Endothelial cell of umbilical vein (primary cell): ENCODE measurements around the gene TMEFF2. TPM values are rescaled to one million over a fixed set of nuclear protein-coding genes. Genes with fewer than 3 reads are reported as not detected.

Source experiments
- BruUV-seq: library from RNA; stranded (reverse); fragments of 400-500 nt; replicated peaks from 2 replicates; lab custom pipeline; 2021; lab: Mats Ljungman, UMichigan
- CTCF ChIA-PET: fragments of 300-600, 350-600 bp; sonication (Branson Sonifier 250); formaldehyde crosslinking; loops from one replicate; lab custom pipeline; 2021; ENCODE audit warnings: antibody characterized with exemption, inconsistent platforms; lab: Charles Lee
- POLR2A ChIA-PET: fragments of 300-600, 350-600 bp; sonication (Branson Sonifier 250); formaldehyde crosslinking; loops from one replicate; lab custom pipeline; 2021; ENCODE audit warnings: antibody characterized with exemption, inconsistent platforms; lab: Charles Lee
- DNase-seq: peaks from one replicate; pipeline ENCODE4 v3.0.0-alpha.2; 2011; ENCODE audit warnings: low read depth, low spot score
- FAIRE-seq: peaks from 2 replicates; lab custom pipeline; 2011; peaks lifted over from hg19 to GRCh38; lab: Jason Lieb, UNC
- H2AFZ ChIP-seq: 2 replicates; pipeline ENCODE4 v1.6.0; 2012; ENCODE audit warnings: low read depth, low read length, control low read depth, inconsistent platforms
- H3K27ac ChIP-seq: 2 replicates; pipeline ENCODE4 v1.5.1; 2011; ENCODE audit warnings: low read depth, mild to moderate bottlenecking, control low read depth, low read length, moderate library complexity; ENCODE audit not compliant: insufficient read depth
- H3K27me3 ChIP-seq, 2 experiments: 2 replicates each; pipeline versions ENCODE4 v1.6.0 to v1.6.1; 2011; ENCODE audit warnings: low read length in 2 of 2, mixed read lengths in 1 of 2; ENCODE audit not compliant: control insufficient read depth in 2 of 2, insufficient read depth in 2 of 2
- H3K36me3 ChIP-seq, 2 experiments: 2 replicates in 1 of 2; 3 replicates in 1 of 2; pipeline ENCODE4 v1.5.1; 2011; ENCODE audit warnings: low read length in 2 of 2, mild to moderate bottlenecking in 1 of 2, moderate library complexity in 1 of 2; ENCODE audit not compliant: control insufficient read depth in 2 of 2, insufficient read depth in 2 of 2; ENCODE audit errors: extremely low read depth in 1 of 2
- H3K4me1 ChIP-seq: 3 replicates; pipeline ENCODE4 v1.5.1; 2011; ENCODE audit warnings: mild to moderate bottlenecking, low read length; ENCODE audit not compliant: control insufficient read depth, insufficient read depth; ENCODE audit errors: extremely low read depth
- H3K4me2 ChIP-seq: 2 replicates; pipeline ENCODE4 v1.6.1; 2011; ENCODE audit warnings: low read length, control low read depth, mixed read lengths; ENCODE audit not compliant: insufficient read depth
- H3K4me3 ChIP-seq, 3 experiments: fragments of 200-600 bp in 1 of 3; sonication (generic), shearing (Covaris generic) in 1 of 3; replicated peaks in 1 of 3; 2 replicates each; pipeline ENCODE4 v1.5.1; 2011 to 2016; ENCODE audit warnings: control low read depth in 3 of 3, low read length in 3 of 3, mild to moderate bottlenecking in 2 of 3, inconsistent platforms in 1 of 3, low read depth in 1 of 3, moderate library complexity in 1 of 3; ENCODE audit not compliant: insufficient read depth in 1 of 3
- H3K79me2 ChIP-seq: 2 replicates; pipeline ENCODE4 v1.6.0; 2012; ENCODE audit warnings: low read length, inconsistent platforms; ENCODE audit not compliant: control insufficient read depth, insufficient read depth
- H3K9ac ChIP-seq: replicated peaks from 2 replicates; pipeline ENCODE3; 2011; ENCODE audit warnings: low read length, control low read depth; ENCODE audit not compliant: insufficient read depth; ENCODE audit errors: extremely low read depth
- H3K9me1 ChIP-seq: replicated peaks from 3 replicates; pipeline ENCODE4 v1.6.0; 2011; ENCODE audit warnings: mild to moderate bottlenecking, low read length; ENCODE audit not compliant: control insufficient read depth, insufficient read depth; ENCODE audit errors: extremely low read depth
- H3K9me3 ChIP-seq: replicated peaks from 2 replicates; pipeline ENCODE4 v1.5.1; 2012; ENCODE audit warnings: low read length, inconsistent platforms; ENCODE audit not compliant: control insufficient read depth, insufficient read depth
- H4K20me1 ChIP-seq: replicated peaks from 2 replicates; pipeline ENCODE3; 2011; ENCODE audit warnings: mild to moderate bottlenecking, low read length; ENCODE audit not compliant: control insufficient read depth, insufficient read depth; ENCODE audit errors: extremely low read depth
- GATA2 ChIP-seq: IDR thresholded peaks from 2 replicates; pipeline ENCODE4 v1.7.0; 2011; ENCODE audit warnings: low read depth, mild to moderate bottlenecking, moderate library complexity, mixed read lengths, low read length; ENCODE audit not compliant: insufficient read length, insufficient read depth
- JUN ChIP-seq: IDR thresholded peaks from 2 replicates; pipeline ENCODE4 v1.6.1; 2011; ENCODE audit warnings: borderline replicate concordance, low read depth; ENCODE audit not compliant: insufficient read length, insufficient read depth
- POLR2AphosphoS5 ChIP-seq: IDR thresholded peaks from 2 replicates; pipeline ENCODE4 v1.6.1; 2012; ENCODE audit warnings: low read depth, mild to moderate bottlenecking, control low read depth, low read length, moderate library complexity; ENCODE audit not compliant: insufficient read depth
- dilution Hi-C: fragments of 300-500 bp; cut with MboI; formaldehyde crosslinking; loops from one replicate; pipeline ENCODE4 v1.15.0; 2019; ENCODE audit warnings: low sequenced_read_pairs; ENCODE audit not compliant: extremely low pct_ligation_motif_present
- intact Hi-C: fragments of 100-400 bp; cut with micrococcal nuclease; formaldehyde crosslinking; loops from one replicate; pipeline ENCODE4 v1.10.0; 2022
- polyA plus RNA-seq, 4 experiments: library from polyadenylated mRNA; depleted of rRNA in 3 of 4; stranded (reverse) in 3 of 4; unstranded in 1 of 4; fragments of >200 nt; gene quantifications; 2 replicates each; pipeline versions ENCODE4 v1.2.1 to v1.2.3, GENCODE V29; 2011 to 2012; ENCODE audit warnings: missing spikeins in 1 of 4
- total RNA-seq: library from RNA; stranded (reverse); gene quantifications from 2 replicates; pipeline ENCODE4 v1.2.3, GENCODE V29; 2021
- TF ChIP-seq, protein P1 (sequence below), 2 donors: IDR thresholded peaks; 1 replicate in 1 of 2; 2 replicates in 1 of 2; pipeline ENCODE4 v1.5.1; 2011; ENCODE audit warnings: low read length in 2 of 2, mild to moderate bottlenecking in 2 of 2, moderate library complexity in 2 of 2, control low read depth in 1 of 2, inconsistent platforms in 1 of 2, low read depth in 1 of 2; ENCODE audit not compliant: insufficient read depth in 1 of 2; ENCODE audit errors: extremely low read depth in 1 of 2
- TF ChIP-seq, protein P2 (sequence below): IDR thresholded peaks from 2 replicates; pipeline ENCODE4 v1.6.1; 2011; ENCODE audit not compliant: insufficient read depth, insufficient read length

TMEFF2 gene
- total and polyA plus RNA-seq, 2 donors (not counting 3 experiments of a cell fraction or from before 2014, with no cell fraction given) = 0.18 to 0.20 TPM

DNA sequence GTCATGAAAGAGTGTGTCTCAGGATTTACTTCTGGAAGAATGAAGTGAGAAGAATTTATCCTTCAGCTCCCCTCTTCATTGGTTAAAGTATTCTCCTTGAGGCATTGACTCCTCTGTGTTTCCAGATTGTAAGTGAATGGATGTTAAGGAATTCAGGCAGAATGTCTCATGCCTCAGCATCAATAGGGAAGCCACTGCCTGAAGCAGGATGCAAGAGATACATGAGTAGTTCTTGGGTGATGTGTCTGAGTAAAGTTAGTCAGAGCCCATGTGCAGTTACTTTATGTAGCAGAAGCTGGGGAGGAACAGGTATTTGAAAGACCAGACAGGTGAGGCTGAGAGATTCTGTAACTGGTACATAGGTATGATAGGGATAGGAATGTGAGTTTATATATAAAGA lies 34.0 kb upstream of the TMEFF2 start:
- H3K4me1 ChIP-seq = no peaks in the 10 kb centered on the region
- no peak overlapping the region for H3K27ac ChIP-seq
- H3K27me3 ChIP-seq = peaks cover 0 to 9% of the 10 kb centered on the region in 2 experiments
- TF ChIP-seq, protein P1, sequence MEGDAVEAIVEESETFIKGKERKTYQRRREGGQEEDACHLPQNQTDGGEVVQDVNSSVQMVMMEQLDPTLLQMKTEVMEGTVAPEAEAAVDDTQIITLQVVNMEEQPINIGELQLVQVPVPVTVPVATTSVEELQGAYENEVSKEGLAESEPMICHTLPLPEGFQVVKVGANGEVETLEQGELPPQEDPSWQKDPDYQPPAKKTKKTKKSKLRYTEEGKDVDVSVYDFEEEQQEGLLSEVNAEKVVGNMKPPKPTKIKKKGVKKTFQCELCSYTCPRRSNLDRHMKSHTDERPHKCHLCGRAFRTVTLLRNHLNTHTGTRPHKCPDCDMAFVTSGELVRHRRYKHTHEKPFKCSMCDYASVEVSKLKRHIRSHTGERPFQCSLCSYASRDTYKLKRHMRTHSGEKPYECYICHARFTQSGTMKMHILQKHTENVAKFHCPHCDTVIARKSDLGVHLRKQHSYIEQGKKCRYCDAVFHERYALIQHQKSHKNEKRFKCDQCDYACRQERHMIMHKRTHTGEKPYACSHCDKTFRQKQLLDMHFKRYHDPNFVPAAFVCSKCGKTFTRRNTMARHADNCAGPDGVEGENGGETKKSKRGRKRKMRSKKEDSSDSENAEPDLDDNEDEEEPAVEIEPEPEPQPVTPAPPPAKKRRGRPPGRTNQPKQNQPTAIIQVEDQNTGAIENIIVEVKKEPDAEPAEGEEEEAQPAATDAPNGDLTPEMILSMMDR (IDR thresholded peaks at IDR 0.05; ENCODE audit: extremely low read depth in 1 of 2, insufficient read depth in 1 of 2, low read depth in 1 of 2, low read length in 2 of 2) = no peak
- no peak for TF ChIP-seq JUN
- no peak for TF ChIP-seq GATA2
- TF ChIP-seq, protein P2, sequence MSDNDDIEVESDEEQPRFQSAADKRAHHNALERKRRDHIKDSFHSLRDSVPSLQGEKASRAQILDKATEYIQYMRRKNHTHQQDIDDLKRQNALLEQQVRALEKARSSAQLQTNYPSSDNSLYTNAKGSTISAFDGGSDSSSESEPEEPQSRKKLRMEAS = no peak
- TF ChIP-seq POLR2AphosphoS5 = no peak
- ChIA-PET CTCF (interaction anchor here (1.1 to 2.0 kb wide), 2 partner anchors 10 to 12 kb away, joined by 4 to 8 read pairs; no protein-coding TSS in a partner anchor), POLR2A (no interaction called here)
- no peak overlapping the region for H3K4me3 ChIP-seq
- no peaks in the 10 kb centered on the region for H3K36me3 ChIP-seq
- FAIRE-seq (no peak), DNase-seq (no peak)
- H2AFZ ChIP-seq = no peak overlapping the region
- no peaks in the 10 kb centered on the region for H4K20me1 ChIP-seq
- no peak overlapping the region for H3K9ac ChIP-seq
- no peaks in the 10 kb centered on the region for H3K9me3 ChIP-seq
- no peak overlapping the region for H3K4me2 ChIP-seq
- intact Hi-C loops = no loop called here
- no peaks in the 10 kb centered on the region for H3K79me2 ChIP-seq
- H3K9me1 ChIP-seq = no peaks in the 10 kb centered on the region
- dilution Hi-C loops = no loop called here
- BruUV-seq = no TSS peak
